Chondrocyte (in vitro differentiated cells): Measurements from ENCODE around the gene MAML3. TPM values are rescaled to one million over a fixed set of nuclear protein-coding genes. Genes with fewer than 3 reads are reported as not detected.

Source experiments
- DNase-seq: peaks from one replicate; pipeline ENCODE4 v3.0.0; 2021; ENCODE audit warnings: mixed read lengths, low spot score
- H3K27ac Mint-ChIP-seq: one replicate; pipeline ENCODE4 v1.8.0; 2021; ENCODE audit warnings: mild to moderate bottlenecking, moderate library complexity, mixed read lengths; ENCODE audit not compliant: unreplicated experiment
- H3K27me3 Mint-ChIP-seq: 2 replicates; pipeline ENCODE4 v1.8.0; 2021; ENCODE audit warnings: low read depth, mixed read lengths
- H3K36me3 Mint-ChIP-seq: 2 replicates; pipeline ENCODE4 v1.8.0; 2021; ENCODE audit warnings: low read depth, mixed read lengths
- H3K4me1 Mint-ChIP-seq: 2 replicates; pipeline ENCODE4 v1.8.0; 2021; ENCODE audit warnings: low read depth, mild to moderate bottlenecking, mixed read lengths
- H3K4me3 Mint-ChIP-seq: one replicate; pipeline ENCODE4 v1.8.0; 2021; ENCODE audit warnings: mild to moderate bottlenecking, moderate library complexity, mixed read lengths; ENCODE audit not compliant: unreplicated experiment
- H3K9me3 Mint-ChIP-seq: 2 replicates; pipeline ENCODE4 v1.8.0; 2021; ENCODE audit warnings: low read depth, mixed read lengths
- CTCF ChIP-seq: fragments of 200-600 bp; sonication (generic); IDR thresholded peaks from 2 replicates; pipeline ENCODE4 v1.5.0; 2021; ENCODE audit warnings: antibody characterized with exemption, mild to moderate bottlenecking, moderate library complexity
- total RNA-seq: library from RNA; stranded (reverse); gene quantifications from 3 replicates; pipeline ENCODE4 v1.2.1, GENCODE V29; 2021

The MAML3 gene
- total RNA-seq, 1 donor from 2014 or later = 1.6 TPM

GRCh38 chr4:139767585-139767984, 386.4 kb downstream of the MAML3 start:
- Mint-ChIP-seq H3K36me3 (no peaks in the 10 kb centered on the region), H3K4me1 (peaks cover 17% of the 10 kb centered on the region), H3K27me3 (no peaks in the 10 kb centered on the region), H3K9me3 (no peaks in the 10 kb centered on the region), H3K27ac (no peak overlapping the region), H3K4me3 (no peak overlapping the region)
- DNase-seq = no peak
- TF ChIP-seq CTCF = no peak

- Mint-ChIP-seq H3K4me3 (no peak overlapping the region), H3K36me3 (no peaks in the 10 kb centered on the region), H3K9me3 (no peaks in the 10 kb centered on the region), H3K27ac (no peak overlapping the region), H3K27me3 (no peaks in the 10 kb centered on the region), H3K4me1 (peaks cover 17% of the 10 kb centered on the region)
- TF ChIP-seq CTCF = no peak
- no peak for DNase-seq
Observed at GRCh38 chr4:139767168-139767567, 386.8 kb downstream of the MAML3 start.

GRCh38 chr4:139764686-139765310, 389.2 kb downstream of the MAML3 start:
- no peaks in the 10 kb centered on the region for H3K36me3 Mint-ChIP-seq
- DNase-seq = no peak
- no peak for TF ChIP-seq CTCF
- no peak overlapping the region for H3K27ac Mint-ChIP-seq
- H3K27me3 Mint-ChIP-seq = no peaks in the 10 kb centered on the region
- H3K4me1 Mint-ChIP-seq = peaks cover 17% of the 10 kb centered on the region
- no peaks in the 10 kb centered on the region for H3K9me3 Mint-ChIP-seq
- no peak overlapping the region for H3K4me3 Mint-ChIP-seq

GRCh38 chr4:139764182-139764581, 389.8 kb downstream of the MAML3 start:
- no peak overlapping the region for H3K4me3 Mint-ChIP-seq
- no peak overlapping the region for H3K27ac Mint-ChIP-seq
- TF ChIP-seq CTCF = no peak
- H3K4me1 Mint-ChIP-seq = peaks cover 17% of the 10 kb centered on the region
- no peak for DNase-seq
- no peaks in the 10 kb centered on the region for H3K9me3 Mint-ChIP-seq
- no peaks in the 10 kb centered on the region for H3K27me3 Mint-ChIP-seq
- no peaks in the 10 kb centered on the region for H3K36me3 Mint-ChIP-seq

GRCh38 chr4:139763672-139764071, 390.3 kb downstream of the MAML3 start:
- Mint-ChIP-seq H3K4me3 (peak overlapping the region; percentile 33), H3K27me3 (no peaks in the 10 kb centered on the region), H3K36me3 (no peaks in the 10 kb centered on the region), H3K9me3 (no peaks in the 10 kb centered on the region), H3K4me1 (peaks cover 17% of the 10 kb centered on the region), H3K27ac (peak overlapping the region; percentile 79)
- no peak for DNase-seq
- no peak for TF ChIP-seq CTCF
